ENCODE data around the gene GALNT2. TPM values are rescaled to one million over a fixed set of nuclear protein-coding genes. Genes with fewer than 3 reads are reported as not detected.

Gene GALNT2
- polyA plus RNA-seq, 1 donor: 62.2 TPM

- no peak for DNase-seq (ENCODE audit: low read depth)
Measured at GRCh38 chr1:230072296-230072695, 5.3 kb downstream of the GALNT2 start.

GRCh38 chr1:230072866-230073265, 5.8 kb downstream of the GALNT2 start:
- DNase-seq (ENCODE audit: low read depth): no peak

- DNase-seq (ENCODE audit: low read depth): no peak
Measured at GRCh38 chr1:230073371-230074035, 6.5 kb downstream of the GALNT2 start.

- no peak for DNase-seq (ENCODE audit: low read depth)
Measured at GRCh38 chr1:230074270-230074669, 7.2 kb downstream of the GALNT2 start.

- no peak for DNase-seq (ENCODE audit: low read depth)
Measured at GRCh38 chr1:230074762-230075161, 7.7 kb downstream of the GALNT2 start.

GRCh38 chr1:230076121-230076520, 9.1 kb downstream of the GALNT2 start:
- DNase-seq (ENCODE audit: low read depth): no peak

- no peak for DNase-seq (ENCODE audit: low read depth)
Measured at GRCh38 chr1:230077011-230077410, 10.0 kb downstream of the GALNT2 start.

- no peak for DNase-seq (ENCODE audit: low read depth)
Measured at GRCh38 chr1:230077436-230078213, 10.6 kb downstream of the GALNT2 start.

- DNase-seq (ENCODE audit: low read depth): no peak
Measured at GRCh38 chr1:230079199-230080024, 12.4 kb downstream of the GALNT2 start.

- DNase-seq (ENCODE audit: low read depth): no peak
Measured at GRCh38 chr1:230080822-230081221, 13.8 kb downstream of the GALNT2 start.

GRCh38 chr1:230081751-230082150, 14.7 kb downstream of the GALNT2 start:
- DNase-seq (ENCODE audit: low read depth): no peak

GRCh38 chr1:230082211-230082610, 15.2 kb downstream of the GALNT2 start:
- no peak for DNase-seq (ENCODE audit: low read depth)

GRCh38 chr1:230083053-230083452, 16.0 kb downstream of the GALNT2 start:
- DNase-seq (ENCODE audit: low read depth): no peak

- no peak for DNase-seq (ENCODE audit: low read depth)
Measured at GRCh38 chr1:230083746-230084407, 16.8 kb downstream of the GALNT2 start.

- no peak for DNase-seq (ENCODE audit: low read depth)
Measured at GRCh38 chr1:230084408-230085177, 17.6 kb downstream of the GALNT2 start.

- DNase-seq (ENCODE audit: low read depth): no peak
Measured at GRCh38 chr1:230085178-230085515, 18.1 kb downstream of the GALNT2 start.

GRCh38 chr1:230086151-230086550, 19.1 kb downstream of the GALNT2 start:
- DNase-seq (ENCODE audit: low read depth): no peak

- no peak for DNase-seq (ENCODE audit: low read depth)
Measured at GRCh38 chr1:230087028-230087716, 20.1 kb downstream of the GALNT2 start.

- no peak for DNase-seq (ENCODE audit: low read depth)
Measured at GRCh38 chr1:230087717-230088105, 20.7 kb downstream of the GALNT2 start.

GRCh38 chr1:230090194-230090711, 23.2 kb downstream of the GALNT2 start:
- DNase-seq (ENCODE audit: low read depth): no peak
